Calu3 (cell line): ENCODE results near the gene PCBP2. TPM values are rescaled to one million over a fixed set of nuclear protein-coding genes. Genes with fewer than 3 reads are reported as not detected.

Experiments used
- BruUV-seq: library from RNA; stranded (reverse); fragments of 400-500 nt; replicated peaks from 2 replicates; lab custom pipeline; 2021; lab: Mats Ljungman, UMichigan
- CTCF ChIA-PET: fragments of 300-600 bp; sonication (Branson Sonifier 250); formaldehyde crosslinking; loops from one replicate; lab custom pipeline; 2022; ENCODE audit warnings: antibody characterized with exemption; lab: Charles Lee
- DNase-seq: peaks from one replicate; pipeline ENCODE4 v3.0.0; 2022
- H3K27ac Mint-ChIP-seq: one replicate; pipeline ENCODE4 v1.8.0; 2022; ENCODE audit warnings: mixed read lengths; ENCODE audit not compliant: unreplicated experiment
- H3K27me3 Mint-ChIP-seq: one replicate; pipeline ENCODE4 v1.8.0; 2022; ENCODE audit warnings: mixed read lengths; ENCODE audit not compliant: unreplicated experiment
- H3K36me3 Mint-ChIP-seq: one replicate; pipeline ENCODE4 v1.8.0; 2022; ENCODE audit warnings: mild to moderate bottlenecking, moderate library complexity, mixed read lengths; ENCODE audit not compliant: insufficient read depth, unreplicated experiment
- H3K4me1 Mint-ChIP-seq: one replicate; pipeline ENCODE4 v1.8.0; 2022; ENCODE audit warnings: mild to moderate bottlenecking, low read depth, mixed read lengths; ENCODE audit not compliant: unreplicated experiment
- H3K4me3 Mint-ChIP-seq: one replicate; pipeline ENCODE4 v1.8.0; 2022; ENCODE audit warnings: mild to moderate bottlenecking, low read depth, moderate library complexity, mixed read lengths; ENCODE audit not compliant: unreplicated experiment
- H3K9me3 Mint-ChIP-seq: one replicate; pipeline ENCODE4 v1.8.0; 2022; ENCODE audit warnings: low read depth, mixed read lengths; ENCODE audit not compliant: unreplicated experiment
- intact Hi-C: fragments of 100-400 bp; cut with micrococcal nuclease; formaldehyde crosslinking; loops from one replicate; pipeline ENCODE4 v1.10.0; 2022; ENCODE audit not compliant: unreplicated experiment
- total RNA-seq: library from RNA; stranded (reverse); gene quantifications from 2 replicates; pipeline ENCODE4 v1.2.3, GENCODE V29; 2022
- TF ChIP-seq, protein P1 (sequence below): fragments of 200-600 bp; IDR thresholded peaks from one replicate; pipeline ENCODE4 v1.8.0; 2022; ENCODE audit warnings: antibody characterized with exemption; ENCODE audit not compliant: unreplicated experiment

The PCBP2 gene
- total RNA-seq, 1 experiment from 2014 or later: 528 TPM

DNA sequence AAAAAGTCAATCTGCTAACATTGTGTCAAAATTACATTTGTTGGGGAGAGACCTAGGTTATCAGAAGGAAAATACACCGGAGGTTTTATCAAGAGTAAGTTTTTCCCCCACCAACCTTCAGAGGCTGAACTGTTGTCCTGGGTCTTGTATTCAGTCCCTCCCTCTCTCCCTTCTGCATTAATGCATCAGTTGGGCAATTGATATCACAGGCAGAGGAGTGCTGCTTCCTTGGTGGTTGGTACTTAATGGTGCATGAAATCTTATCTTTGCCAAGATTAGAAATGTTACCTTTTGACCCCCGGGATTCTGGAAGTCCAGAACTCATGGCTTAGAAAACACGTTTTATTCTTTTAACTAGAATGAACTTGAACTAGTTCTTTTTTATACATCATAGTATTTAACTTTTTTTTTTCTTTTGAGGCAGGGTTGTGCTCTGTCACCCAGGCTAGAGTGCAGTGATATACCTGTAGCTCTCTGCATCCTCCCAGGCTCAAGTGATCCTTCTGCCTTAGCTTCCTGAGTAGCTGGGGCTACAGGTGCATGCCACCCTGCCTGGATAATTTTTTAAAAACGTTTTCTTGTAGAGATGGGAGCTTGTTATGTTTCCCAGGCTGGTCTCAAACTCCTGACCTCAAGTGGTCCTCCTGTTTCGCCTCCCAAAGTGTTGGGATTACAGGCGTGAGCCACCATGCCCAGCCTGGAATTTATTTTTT lies 4.9 kb downstream of the PCBP2 start:
- Mint-ChIP-seq H3K27ac (no peak overlapping the region), H3K27me3 (no peaks in the 10 kb centered on the region), H3K9me3 (no peaks in the 10 kb centered on the region), H3K4me3 (no peak overlapping the region), H3K4me1 (peaks cover 20% of the 10 kb centered on the region), H3K36me3 (peaks cover 87% of the 10 kb centered on the region)
- CTCF ChIA-PET: no interaction called here
- intact Hi-C loops: no loop called here
- TF ChIP-seq, protein P1, sequence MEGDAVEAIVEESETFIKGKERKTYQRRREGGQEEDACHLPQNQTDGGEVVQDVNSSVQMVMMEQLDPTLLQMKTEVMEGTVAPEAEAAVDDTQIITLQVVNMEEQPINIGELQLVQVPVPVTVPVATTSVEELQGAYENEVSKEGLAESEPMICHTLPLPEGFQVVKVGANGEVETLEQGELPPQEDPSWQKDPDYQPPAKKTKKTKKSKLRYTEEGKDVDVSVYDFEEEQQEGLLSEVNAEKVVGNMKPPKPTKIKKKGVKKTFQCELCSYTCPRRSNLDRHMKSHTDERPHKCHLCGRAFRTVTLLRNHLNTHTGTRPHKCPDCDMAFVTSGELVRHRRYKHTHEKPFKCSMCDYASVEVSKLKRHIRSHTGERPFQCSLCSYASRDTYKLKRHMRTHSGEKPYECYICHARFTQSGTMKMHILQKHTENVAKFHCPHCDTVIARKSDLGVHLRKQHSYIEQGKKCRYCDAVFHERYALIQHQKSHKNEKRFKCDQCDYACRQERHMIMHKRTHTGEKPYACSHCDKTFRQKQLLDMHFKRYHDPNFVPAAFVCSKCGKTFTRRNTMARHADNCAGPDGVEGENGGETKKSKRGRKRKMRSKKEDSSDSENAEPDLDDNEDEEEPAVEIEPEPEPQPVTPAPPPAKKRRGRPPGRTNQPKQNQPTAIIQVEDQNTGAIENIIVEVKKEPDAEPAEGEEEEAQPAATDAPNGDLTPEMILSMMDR: no peak
- BruUV-seq: no TSS peak
- no peak for DNase-seq

GRCh38 chr12:53459097-53459496 lies 7.2 kb downstream of the PCBP2 start:
- CTCF ChIA-PET: no interaction called here
- intact Hi-C loops: no loop called here
- H3K27ac Mint-ChIP-seq: no peak overlapping the region
- peaks cover 8% of the 10 kb centered on the region for H3K4me1 Mint-ChIP-seq
- no peaks in the 10 kb centered on the region for H3K27me3 Mint-ChIP-seq
- DNase-seq: no peak
- no peaks in the 10 kb centered on the region for H3K9me3 Mint-ChIP-seq
- TF ChIP-seq, protein P1: no peak
- no TSS peak for BruUV-seq
- H3K36me3 Mint-ChIP-seq: peaks cover 83% of the 10 kb centered on the region
- H3K4me3 Mint-ChIP-seq: no peak overlapping the region

- peaks cover 83% of the 10 kb centered on the region for H3K36me3 Mint-ChIP-seq
- BruUV-seq: no TSS peak
- CTCF ChIA-PET: no interaction called here
- H3K9me3 Mint-ChIP-seq: no peaks in the 10 kb centered on the region
- no peaks in the 10 kb centered on the region for H3K27me3 Mint-ChIP-seq
- intact Hi-C loops: no loop called here
- TF ChIP-seq, protein P1: no peak
- DNase-seq: no peak
- no peak overlapping the region for H3K4me3 Mint-ChIP-seq
- H3K27ac Mint-ChIP-seq: no peak overlapping the region
- peaks cover 8% of the 10 kb centered on the region for H3K4me1 Mint-ChIP-seq
Observed at GRCh38 chr12:53461059-53461458, 9.2 kb downstream of the PCBP2 start.

- H3K27me3 Mint-ChIP-seq: no peaks in the 10 kb centered on the region
- TF ChIP-seq, protein P1: no peak
- no peak for DNase-seq
- peaks cover 85% of the 10 kb centered on the region for H3K36me3 Mint-ChIP-seq
- BruUV-seq: no TSS peak
- peaks cover 8% of the 10 kb centered on the region for H3K4me1 Mint-ChIP-seq
- CTCF ChIA-PET: interaction anchor here (0.9 kb wide), 1 partner anchor 15 kb away, joined by 3 read pairs; no protein-coding TSS in a partner anchor
- intact Hi-C loops: no loop called here
- H3K4me3 Mint-ChIP-seq: no peak overlapping the region
- H3K9me3 Mint-ChIP-seq: no peaks in the 10 kb centered on the region
- H3K27ac Mint-ChIP-seq: no peak overlapping the region
Observed at GRCh38 chr12:53461591-53461990, 9.7 kb downstream of the PCBP2 start.
